SK-N-SH (cell line): ENCODE data around the gene ARHGEF17. TPM values are rescaled to one million over a fixed set of nuclear protein-coding genes. Genes with fewer than 3 reads are reported as not detected.

Source experiments
- CTCF ChIA-PET: fragments of 300-600, 350-600 bp; formaldehyde crosslinking; extraction: SDS; loops from one replicate; lab custom pipeline; 2021; lab: Yijun Ruan, JAX
- POLR2A ChIA-PET: fragments of 350-600 bp; sonication (Branson Sonifier 250); formaldehyde crosslinking; extraction: SDS; loops from one replicate; lab custom pipeline; 2020; ENCODE audit warnings: antibody characterized with exemption, inconsistent platforms; lab: Yijun Ruan, JAX
- DNase-seq: peaks from one replicate; pipeline ENCODE4 v3.0.0; 2012
- H2AFZ ChIP-seq: fragments of 200-600 bp; sonication (generic); 2 replicates; pipeline ENCODE4 v1.8.1; 2016; ENCODE audit warnings: antibody characterized with exemption, mild to moderate bottlenecking, low read depth
- H3F3A ChIP-seq: fragments of 200-600 bp; sonication (generic); replicated peaks from 2 replicates; pipeline ENCODE3; 2016; ENCODE audit warnings: antibody characterized with exemption, mild to moderate bottlenecking; ENCODE audit not compliant: insufficient read depth
- H3K27ac ChIP-seq, 2 experiments: fragments of 200-500 bp in 1 of 2; fragments of 200-600 bp in 1 of 2; sonication (Bioruptor generic) in 1 of 2; sonication (generic), shearing (Covaris generic) in 1 of 2; 2 replicates each; pipeline versions ENCODE4 v1.5.1 to v1.6.1; 2014 to 2016; ENCODE audit warnings: low read depth in 2 of 2, inconsistent platforms in 1 of 2, low read length in 1 of 2, mild to moderate bottlenecking in 1 of 2, mixed read lengths in 1 of 2
- H3K27me3 ChIP-seq: fragments of 200-600 bp; sonication (generic), shearing (Covaris generic); 2 replicates; pipeline ENCODE4 v1.6.1; 2016; ENCODE audit warnings: mixed run types; ENCODE audit not compliant: insufficient read depth
- H3K36me3 ChIP-seq, 2 experiments: fragments of 200-500 bp in 1 of 2; fragments of 200-600 bp in 1 of 2; sonication (Bioruptor generic) in 1 of 2; sonication (generic) in 1 of 2; replicated peaks in 1 of 2; 2 replicates each; pipeline versions ENCODE3 to v1.5.1; 2014 to 2016; ENCODE audit warnings: low read length in 1 of 2, mild to moderate bottlenecking in 1 of 2; ENCODE audit not compliant: insufficient read depth in 2 of 2, control insufficient read depth in 1 of 2
- H3K4me1 ChIP-seq, 2 experiments: fragments of 200-500 bp in 1 of 2; fragments of 200-600 bp in 1 of 2; sonication (Bioruptor generic) in 1 of 2; sonication (generic), shearing (Covaris generic) in 1 of 2; 2 replicates each; pipeline versions ENCODE4 v1.5.1 to v1.6.1; 2014 to 2016; ENCODE audit warnings: low read depth in 1 of 2, low read length in 1 of 2, mixed run types in 1 of 2; ENCODE audit not compliant: insufficient read depth in 2 of 2, control insufficient read depth in 1 of 2
- H3K4me2 ChIP-seq: fragments of 200-600 bp; sonication (generic), shearing (Covaris generic); 2 replicates; pipeline ENCODE4 v1.6.1; 2017; ENCODE audit warnings: mixed run types
- H3K4me3 ChIP-seq, 2 experiments: fragments of 200-500 bp in 1 of 2; fragments of 200-600 bp in 1 of 2; sonication (Bioruptor generic) in 1 of 2; sonication (generic), shearing (Covaris generic) in 1 of 2; 2 replicates each; pipeline versions ENCODE4 v1.5.1 to v1.8.1; 2014 to 2016; ENCODE audit warnings: low read depth in 2 of 2, inconsistent platforms in 1 of 2, low read length in 1 of 2, mild to moderate bottlenecking in 1 of 2, mixed read lengths in 1 of 2, moderate library complexity in 1 of 2
- H3K79me2 ChIP-seq: fragments of 200-600 bp; sonication (generic); 2 replicates; pipeline ENCODE4 v1.8.1; 2017; ENCODE audit warnings: mild to moderate bottlenecking; ENCODE audit not compliant: insufficient read depth
- H3K9ac ChIP-seq: fragments of 200-600 bp; sonication (generic); 2 replicates; pipeline ENCODE4 v1.6.1; 2017; ENCODE audit warnings: mixed run types
- H3K9me2 ChIP-seq: fragments of 200-600 bp; sonication (generic); 2 replicates; pipeline ENCODE4 v1.6.1; 2017; ENCODE audit warnings: mixed run types
- H3K9me3 ChIP-seq: fragments of 200-600 bp; sonication (generic); 2 replicates; pipeline ENCODE4 v1.6.1; 2017; ENCODE audit warnings: mixed run types, mild to moderate bottlenecking, moderate library complexity
- H4K20me1 ChIP-seq: fragments of 200-600 bp; sonication (generic); 2 replicates; pipeline ENCODE4 v1.6.1; 2017; ENCODE audit warnings: mild to moderate bottlenecking, mixed run types; ENCODE audit not compliant: insufficient read depth
- CHD2 ChIP-seq: fragments of 150-350 bp; IDR thresholded peaks from 2 replicates; pipeline ENCODE4 v1.6.1; 2018; ENCODE audit warnings: low read length; ENCODE audit not compliant: partially characterized antibody
- CTCF ChIP-seq: fragments of 200-600 bp; sonication (generic); IDR thresholded peaks from 2 replicates; pipeline ENCODE4 v1.6.1; 2017; ENCODE audit warnings: antibody characterized with exemption, mild to moderate bottlenecking, moderate library complexity
- EP300 ChIP-seq, 2 experiments: IDR thresholded peaks; 2 replicates each; pipeline versions ENCODE4 v1.4.0 to v1.6.1; 2012; ENCODE audit warnings: borderline replicate concordance in 1 of 2, low read depth in 1 of 2, low read length in 1 of 2
- FOSL2 ChIP-seq: IDR thresholded peaks from 2 replicates; pipeline ENCODE4 v1.4.0; 2012; ENCODE audit warnings: low read depth, mild to moderate bottlenecking, moderate library complexity, borderline replicate concordance
- FOXM1 ChIP-seq: IDR thresholded peaks from 2 replicates; pipeline ENCODE4 v1.4.0; 2012; ENCODE audit warnings: low read depth, mild to moderate bottlenecking
- GATA2 ChIP-seq: sonication (generic); formaldehyde crosslinking; IDR thresholded peaks from 2 replicates; pipeline ENCODE4 v1.5.0; 2020; ENCODE audit warnings: mild to moderate bottlenecking, missing genetic modification reagents
- MAX ChIP-seq: IDR thresholded peaks from 2 replicates; pipeline ENCODE4 v1.4.0; 2012; ENCODE audit warnings: low read depth
- MXI1 ChIP-seq: IDR thresholded peaks from 2 replicates; pipeline ENCODE4 v1.6.1; 2012; ENCODE audit warnings: mild to moderate bottlenecking, low read depth, low read length, improper control_type of control experiment
- PBX3 ChIP-seq: IDR thresholded peaks from 2 replicates; pipeline ENCODE4; 2012
- RAD21 ChIP-seq: IDR thresholded peaks from 2 replicates; pipeline ENCODE4 v1.6.1; 2012; ENCODE audit warnings: mild to moderate bottlenecking, low read length
- REST ChIP-seq: IDR thresholded peaks from 2 replicates; pipeline ENCODE4 v1.6.1; 2012; ENCODE audit warnings: mild to moderate bottlenecking, low read depth, low read length, moderate library complexity
- SIN3A ChIP-seq: IDR thresholded peaks from 2 replicates; pipeline ENCODE4 v1.6.1; 2012; ENCODE audit warnings: low read depth, mild to moderate bottlenecking, low read length, moderate library complexity, borderline replicate concordance
- TAF1 ChIP-seq: IDR thresholded peaks from 2 replicates; pipeline ENCODE4 v1.6.1; 2012; ENCODE audit warnings: low read depth, mild to moderate bottlenecking, low read length, moderate library complexity, borderline replicate concordance
- YY1 ChIP-seq: IDR thresholded peaks from 2 replicates; pipeline ENCODE4 v1.4.0; 2012; ENCODE audit warnings: low read depth, mild to moderate bottlenecking
- WGBS: methylation state at CpG from one replicate; pipeline ENCODE4 v1.1.6; 2017; ENCODE audit warnings: low lambda C conversion rate; 5-methylcytosine and 5-hydroxymethylcytosine counted together
- polyA plus RNA-seq, 3 experiments: library from polyadenylated mRNA; depleted of rRNA; stranded (reverse); fragments of >200 nt; gene quantifications; 2 replicates each; pipeline ENCODE4 v1.2.3, GENCODE V29; 2012

ARHGEF17 gene
- polyA plus RNA-seq, 1 of the 3 experiments (the other 2 are of a cell fraction) = 45.9 TPM

- Histone ChIP-seq H3F3A (peaks cover 11% of the 10 kb centered on the region), H3K79me2 (peaks cover 26% of the 10 kb centered on the region), H3K27me3 (no peaks in the 10 kb centered on the region), H2AFZ (no peak overlapping the region), H3K4me2 (no peak overlapping the region), H3K27ac (no peak overlapping the region), H3K4me1 (peaks cover 3 to 19% of the 10 kb centered on the region in 2 experiments; a peak in 1 of 4 replicates), H3K9me2 (no peaks in the 10 kb centered on the region), H3K9ac (no peak overlapping the region), H3K36me3 (peaks cover 0 to 3% of the 10 kb centered on the region in 2 experiments), H3K4me3 (no peak overlapping the region), H3K9me3 (no peaks in the 10 kb centered on the region), H4K20me1 (no peaks in the 10 kb centered on the region)
- 100% methylated on average over 2 of the region's 4 CpGs for WGBS
- ChIA-PET POLR2A (no interaction called here), CTCF (interaction anchor here (0.7 to 22.4 kb wide), 7 partner anchors 11 to 252 kb away, joined by 3 to 313 read pairs (median 3); no protein-coding TSS in a partner anchor)
- no peak for DNase-seq
- TF ChIP-seq SIN3A (no peak), FOXM1 (no peak), MXI1 (no peak), REST (no peak), MAX (no peak), EP300 (IDR thresholded peaks at IDR 0.05; ENCODE audit: borderline replicate concordance in 1 of 2, low read depth in 1 of 2, low read length in 1 of 2) (no peak), YY1 (no peak), GATA2 (CRISPR knock-in tag) (no peak), TAF1 (no peak), CHD2 (no peak), PBX3 (no peak), CTCF (no peak), RAD21 (no peak), FOSL2 (no peak)
Observed at GRCh38 chr11:73374151-73374550, 66.1 kb downstream of the ARHGEF17 start.
